Astrocyte of the cerebellum (primary cell): ENCODE data around the gene CD274.
A peak's percentile ranks its signal among the peaks of the same experiment; 100 is the strongest.
"Not testable (repeated sequence)": the region's sequence is repeated elsewhere in the genome, so short reads cannot be mapped to it uniquely, and the experiment has no call there.

Source experiments
- DNase-seq: peaks from one replicate; pipeline ENCODE4 v3.0.0-alpha.2; 2011; ENCODE audit warnings: low read depth
- H3K4me3 ChIP-seq: 2 replicates; pipeline ENCODE4 v1.5.1; 2011; ENCODE audit warnings: mild to moderate bottlenecking, low read depth, low read length, moderate library complexity
- CTCF ChIP-seq: IDR thresholded peaks from 2 replicates; pipeline ENCODE4 v1.5.1; 2012; ENCODE audit warnings: low read length, low read depth, moderate library complexity, mild to moderate bottlenecking; ENCODE audit errors: missing control alignments
- in situ Hi-C: cut with HindIII; loops from 2 replicates; pipeline ENCODE4 v1.10.0; 2017; ENCODE audit warnings: low sequenced_read_pairs

The CD274 gene

GRCh38 chr9:5429873-5430564, 20.3 kb upstream of the CD274 start:
- in situ Hi-C loops = no loop called here

GRCh38 chr9:5430912-5431311, 19.4 kb upstream of the CD274 start:
- peak; percentile 11 for TF ChIP-seq CTCF
- in situ Hi-C loops = no loop called here
- no peak for DNase-seq

More at GRCh38 chr9:5429873-5430564, 20.3 kb upstream of the CD274 start:
- H3K4me3 ChIP-seq = no peak overlapping the region
- no peak for TF ChIP-seq CTCF
- DNase-seq = no peak

GRCh38 chr9:5432890-5433289, 17.5 kb upstream of the CD274 start:
- in situ Hi-C loops, DNase-seq, H3K4me3 ChIP-seq: not testable (repeated sequence)

More at GRCh38 chr9:5430912-5431311, 19.4 kb upstream of the CD274 start:
- H3K4me3 ChIP-seq = no peak overlapping the region

GRCh38 chr9:5433328-5433727, 17.0 kb upstream of the CD274 start:
- in situ Hi-C loops, DNase-seq: not testable (repeated sequence)

GRCh38 chr9:5433841-5434810, 16.2 kb upstream of the CD274 start:
- in situ Hi-C loops, H3K4me3 ChIP-seq, DNase-seq: not testable (repeated sequence)

More at GRCh38 chr9:5433328-5433727, 17.0 kb upstream of the CD274 start:
- H3K4me3 ChIP-seq = not testable (repeated sequence)

- TF ChIP-seq CTCF = no peak
- DNase-seq = no peak
- in situ Hi-C loops = no loop called here
- no peak overlapping the region for H3K4me3 ChIP-seq
These were observed 14.4 kb upstream of the CD274 start for GRCh38 chr9:5435912-5436311.

GRCh38 chr9:5436441-5436840, 13.9 kb upstream of the CD274 start:
- no peak overlapping the region for H3K4me3 ChIP-seq

More at GRCh38 chr9:5436441-5436840, 13.9 kb upstream of the CD274 start:
- DNase-seq = no peak
- in situ Hi-C loops = no loop called here
- TF ChIP-seq CTCF = no peak
